SU-DHL-6 (cell line): ENCODE data around the gene LIX1.

Source experiments
- CTCF ChIP-seq: fragments of 200-600 bp; sonication (generic); IDR thresholded peaks from one replicate; pipeline ENCODE4 v1.5.1; 2017; ENCODE audit warnings: antibody characterized with exemption, mild to moderate bottlenecking, low read length, moderate library complexity; ENCODE audit not compliant: insufficient read depth, poor library complexity, severe bottlenecking
- EZH2phosphoT487 ChIP-seq: fragments of 200-600 bp; sonication (generic), shearing (Covaris generic); conservative IDR thresholded peaks from 2 replicates; pipeline ENCODE4 v1.6.1; 2018; ENCODE audit warnings: mild to moderate bottlenecking, antibody characterized with exemption, low read length, moderate library complexity, mixed read lengths

DNA sequence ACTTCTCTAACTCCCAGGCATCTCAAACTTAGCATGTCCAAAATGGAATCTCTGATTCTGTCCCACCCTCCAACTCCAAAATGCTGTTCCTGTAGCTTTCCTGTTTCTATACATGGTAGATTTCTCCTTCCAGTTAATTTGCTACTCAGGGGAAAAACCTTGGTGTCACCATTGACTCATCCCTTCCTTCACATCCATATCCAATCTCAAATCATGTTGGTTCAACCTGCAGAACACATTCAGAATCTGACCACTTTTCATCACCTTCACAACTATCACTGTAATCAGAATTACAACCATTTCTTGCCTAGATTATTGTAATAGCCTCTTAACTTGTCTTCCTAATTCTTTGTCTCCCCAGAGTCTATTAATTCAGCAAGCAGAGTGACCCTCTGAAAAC is 29.8 kb upstream of the LIX1 start:
- TF ChIP-seq EZH2phosphoT487 = no peak
- no peak for TF ChIP-seq CTCF
